MV-4-11 (cell line): ENCODE results near the gene NHERF1.

Experiments used
- DNase-seq: peaks from one replicate; lab custom pipeline; 2025; lab: John Stamatoyannopoulos, UW

The NHERF1 gene

GRCh38 chr17:74748529-74749278, at the start of gene NHERF1:
TSS of gene NHERF1 (plus strand) at chr17:74748628. CDS start at chr17:74748847, 219 bp downstream.
- DNase-seq, result peak; percentile 89

- DNase-seq, result no peak
These were observed 49.2 kb upstream of the NHERF1 start for GRCh38 chr17:74699236-74699635.

- no peak for DNase-seq
These were observed 46.1 kb upstream of the NHERF1 start for GRCh38 chr17:74702116-74702871.

- no peak for DNase-seq
These were observed 45.1 kb upstream of the NHERF1 start for GRCh38 chr17:74703311-74703710.

- no peak for DNase-seq
These were observed 43.9 kb upstream of the NHERF1 start for GRCh38 chr17:74704544-74704943.

GRCh38 chr17:74711058-74711824, 37.2 kb upstream of the NHERF1 start:
- DNase-seq, result no peak

- DNase-seq, result no peak
These were observed 36.1 kb upstream of the NHERF1 start for GRCh38 chr17:74712301-74712700.

GRCh38 chr17:74712756-74713155, 35.7 kb upstream of the NHERF1 start, which contains the start of gene CD300LF:
TSS of gene CD300LF (minus strand) at chr17:74712923. CDS start at chr17:74712866, 57 bp downstream.
- peak; percentile 96 for DNase-seq

- peak; percentile 91 for DNase-seq
These were observed 35.2 kb upstream of the NHERF1 start for GRCh38 chr17:74713171-74713755.

GRCh38 chr17:74715144-74715543, 33.3 kb upstream of the NHERF1 start:
- DNase-seq, result no peak

- DNase-seq, result no peak
These were observed 27.9 kb upstream of the NHERF1 start for GRCh38 chr17:74720506-74720905.

GRCh38 chr17:74722782-74723181, 25.6 kb upstream of the NHERF1 start:
- DNase-seq, result no peak

GRCh38 chr17:74723891-74724290, 24.5 kb upstream of the NHERF1 start:
- no peak for DNase-seq

- no peak for DNase-seq
These were observed 23.3 kb upstream of the NHERF1 start for GRCh38 chr17:74725111-74725510.

- DNase-seq, result no peak
These were observed 20.3 kb upstream of the NHERF1 start for GRCh38 chr17:74728033-74728701.

GRCh38 chr17:74728702-74729075, 19.7 kb upstream of the NHERF1 start:
- DNase-seq, result no peak

GRCh38 chr17:74729368-74729767, 19.1 kb upstream of the NHERF1 start:
- no peak for DNase-seq

GRCh38 chr17:74729866-74730265, 18.6 kb upstream of the NHERF1 start:
- DNase-seq, result no peak

- peak; percentile 37 for DNase-seq
These were observed 17.7 kb upstream of the NHERF1 start for GRCh38 chr17:74730491-74731346.

- no peak for DNase-seq
These were observed 17.2 kb upstream of the NHERF1 start for GRCh38 chr17:74731347-74731605.
